Activated CD4-positive, alpha-beta T cell treated with anti-CD3 and anti-CD28 coated beads, Interleukin-2, amount 10 ng/mL, durations not matched to agents 7 days and 5 days (primary cell): ENCODE results near the gene TM2D1. TPM values are rescaled to one million over a fixed set of nuclear protein-coding genes. Genes with fewer than 3 reads are reported as not detected.

Source experiments
- CTCF ChIA-PET: fragments of 350-600 bp; sonication (Branson Sonifier 250); formaldehyde crosslinking; loops from one replicate; lab custom pipeline; 2021; ENCODE audit warnings: antibody characterized with exemption; lab: Charles Lee
- POLR2A ChIA-PET: fragments of 350-600 bp; sonication (Branson Sonifier 250); formaldehyde crosslinking; loops from one replicate; lab custom pipeline; 2021; ENCODE audit warnings: antibody characterized with exemption; lab: Charles Lee
- DNase-seq: peaks from one replicate; pipeline ENCODE4 v3.0.0-alpha.2; 2020
- H3K27ac Mint-ChIP-seq: one replicate; pipeline ENCODE4 v1.8.0; 2021; ENCODE audit warnings: mild to moderate bottlenecking, moderate library complexity, mixed read lengths
- H3K27me3 Mint-ChIP-seq: one replicate; pipeline ENCODE4 v1.8.0; 2021; ENCODE audit warnings: mixed read lengths
- H3K36me3 Mint-ChIP-seq: one replicate; pipeline ENCODE4 v1.8.0; 2021; ENCODE audit warnings: low read depth, mixed read lengths
- H3K4me1 Mint-ChIP-seq: one replicate; pipeline ENCODE4 v1.8.0; 2021; ENCODE audit warnings: mixed read lengths
- H3K4me3 Mint-ChIP-seq: one replicate; pipeline ENCODE4 v1.8.0; 2021; ENCODE audit warnings: mild to moderate bottlenecking, moderate library complexity, mixed read lengths
- H3K9me3 Mint-ChIP-seq: one replicate; pipeline ENCODE4 v1.8.0; 2021; ENCODE audit warnings: mixed read lengths
- total RNA-seq, 2 experiments: library from RNA; stranded (reverse); gene quantifications; one replicate each; pipeline ENCODE4 v1.2.3, GENCODE V29; 2021

Gene TM2D1
- total RNA-seq, 2 experiments from 2014 or later = 32.0 to 34.7 TPM

- H3K36me3 Mint-ChIP-seq = no peaks in the 10 kb centered on the region
- no peak for DNase-seq
- no peak overlapping the region for H3K27ac Mint-ChIP-seq
- CTCF ChIA-PET = no interaction called here
- POLR2A ChIA-PET = no interaction called here
- peaks cover 11% of the 10 kb centered on the region for H3K4me1 Mint-ChIP-seq
- no peaks in the 10 kb centered on the region for H3K9me3 Mint-ChIP-seq
- H3K4me3 Mint-ChIP-seq = no peak overlapping the region
- H3K27me3 Mint-ChIP-seq = peaks cover 2% of the 10 kb centered on the region
Measured at GRCh38 chr1:61638296-61638695, 86.6 kb downstream of the TM2D1 start.

- Mint-ChIP-seq H3K9me3 (no peaks in the 10 kb centered on the region), H3K4me3 (no peak overlapping the region), H3K27ac (no peak overlapping the region), H3K4me1 (peaks cover 11% of the 10 kb centered on the region), H3K27me3 (peaks cover 2% of the 10 kb centered on the region), H3K36me3 (no peaks in the 10 kb centered on the region)
- no peak for DNase-seq
- ChIA-PET CTCF (no interaction called here), POLR2A (no interaction called here)
Measured at GRCh38 chr1:61637470-61637869, 87.5 kb downstream of the TM2D1 start.

DNA sequence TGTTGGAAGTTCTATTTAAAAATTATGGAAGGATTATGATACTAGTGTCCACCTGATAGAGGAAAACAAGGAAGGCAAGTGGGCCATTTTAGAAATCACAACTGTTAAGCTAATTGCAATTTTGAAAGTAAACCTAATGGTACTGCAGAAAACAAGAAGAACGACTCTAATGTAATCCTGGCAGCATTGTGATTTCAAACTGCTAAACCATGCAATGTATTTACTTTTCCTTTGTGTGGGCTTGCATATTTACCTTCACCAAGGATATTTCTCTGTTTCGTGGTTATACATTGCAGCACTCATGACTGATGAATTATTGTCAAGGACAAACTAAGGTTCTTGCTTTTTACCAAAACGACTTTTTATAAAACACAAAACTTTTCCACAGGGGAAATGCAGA, 88.1 kb downstream of the TM2D1 start:
- Mint-ChIP-seq H3K27ac (no peak overlapping the region), H3K9me3 (no peaks in the 10 kb centered on the region), H3K36me3 (no peaks in the 10 kb centered on the region), H3K4me1 (peaks cover 10% of the 10 kb centered on the region), H3K4me3 (no peak overlapping the region), H3K27me3 (peaks cover 2% of the 10 kb centered on the region)
- no peak for DNase-seq
- ChIA-PET CTCF (no interaction called here), POLR2A (no interaction called here)

GRCh38 chr1:61636376-61636775, 88.6 kb downstream of the TM2D1 start:
- H3K27ac Mint-ChIP-seq = no peak overlapping the region
- H3K9me3 Mint-ChIP-seq = no peaks in the 10 kb centered on the region
- no peak for DNase-seq
- peaks cover 2% of the 10 kb centered on the region for H3K27me3 Mint-ChIP-seq
- ChIA-PET POLR2A (no interaction called here), CTCF (no interaction called here)
- H3K36me3 Mint-ChIP-seq = no peaks in the 10 kb centered on the region
- no peak overlapping the region for H3K4me3 Mint-ChIP-seq
- H3K4me1 Mint-ChIP-seq = peaks cover 6% of the 10 kb centered on the region

DNA sequence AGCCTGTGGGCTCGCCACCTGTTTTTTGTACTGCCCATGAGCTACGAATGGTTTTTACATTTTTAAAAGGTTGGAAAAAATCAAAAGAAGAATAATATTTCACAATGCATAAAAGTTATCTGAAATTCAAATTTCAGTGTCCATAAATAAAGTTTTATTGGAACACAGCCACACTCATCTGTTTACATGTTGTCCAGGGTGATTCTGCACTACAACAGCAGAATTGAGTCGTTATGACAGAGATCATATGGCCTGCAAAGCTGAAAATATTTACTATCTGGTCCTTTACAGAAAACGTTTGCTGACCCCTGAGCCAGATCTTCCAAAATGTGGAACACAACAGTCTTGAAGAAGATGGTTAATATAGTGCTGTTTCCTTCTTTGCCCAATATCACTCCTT, 89.4 kb downstream of the TM2D1 start:
- ChIA-PET POLR2A (no interaction called here), CTCF (no interaction called here)
- H3K4me3 Mint-ChIP-seq = no peak overlapping the region
- peaks cover 2% of the 10 kb centered on the region for H3K27me3 Mint-ChIP-seq
- H3K9me3 Mint-ChIP-seq = no peaks in the 10 kb centered on the region
- H3K27ac Mint-ChIP-seq = no peak overlapping the region
- no peak for DNase-seq
- H3K36me3 Mint-ChIP-seq = no peaks in the 10 kb centered on the region
- no peaks in the 10 kb centered on the region for H3K4me1 Mint-ChIP-seq

DNA sequence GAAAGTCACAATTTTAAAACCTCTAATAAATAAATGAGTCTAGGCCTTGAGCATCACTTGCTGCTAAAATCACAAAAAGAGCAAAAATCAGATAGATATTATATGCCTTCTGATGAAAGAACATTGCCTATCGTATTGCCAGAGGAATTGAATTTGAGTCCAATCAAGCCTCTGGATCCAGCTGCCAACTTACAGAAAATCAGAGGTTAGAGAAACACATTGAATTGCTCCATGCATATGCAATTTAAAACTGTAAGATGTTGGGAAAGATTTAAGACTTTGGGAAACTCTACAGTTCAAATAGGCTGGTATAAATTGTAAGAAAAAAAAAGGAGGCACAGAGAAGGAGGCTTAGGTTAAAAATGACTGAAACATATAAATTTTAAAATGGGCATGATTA, 93.5 kb downstream of the TM2D1 start:
- H3K4me3 Mint-ChIP-seq = no peak overlapping the region
- no peaks in the 10 kb centered on the region for H3K36me3 Mint-ChIP-seq
- no peaks in the 10 kb centered on the region for H3K9me3 Mint-ChIP-seq
- no peak overlapping the region for H3K27ac Mint-ChIP-seq
- DNase-seq = no peak
- POLR2A ChIA-PET = no interaction called here
- peaks cover 8% of the 10 kb centered on the region for H3K27me3 Mint-ChIP-seq
- no peaks in the 10 kb centered on the region for H3K4me1 Mint-ChIP-seq
- CTCF ChIA-PET = no interaction called here

Other genes with a start within 250 kb of the TM2D1 start
- 10 to 100 TPM; 14.8 to 16.4 TPM for gene PATJ, start 17.3 kb upstream of the TM2D1 start, total RNA-seq